Putamen (tissue), 1 donor: ENCODE measurements around the gene HSF5.
"Not testable (repeated sequence)": the region's sequence is repeated elsewhere in the genome, so short reads cannot be mapped to it uniquely, and the experiment has no call there.

Experiments used
- DNase-seq: peaks from one replicate; pipeline ENCODE4 v3.0.0-alpha.2; 2016; ENCODE audit warnings: low spot score

The HSF5 gene

GRCh38 chr17:58412064-58412703, 76.0 kb downstream of the HSF5 start:
- DNase-seq: no peak

GRCh38 chr17:58411408-58411894, 76.8 kb downstream of the HSF5 start:
- no peak for DNase-seq

GRCh38 chr17:58410714-58411407, 77.3 kb downstream of the HSF5 start:
- DNase-seq: no peak

GRCh38 chr17:58409432-58409831, 78.8 kb downstream of the HSF5 start:
- no peak for DNase-seq

- no peak for DNase-seq
These were observed 84.9 kb downstream of the HSF5 start for GRCh38 chr17:58403311-58403710.

GRCh38 chr17:58402679-58403078, 85.5 kb downstream of the HSF5 start:
- DNase-seq: no peak

- DNase-seq: no peak
These were observed 86.2 kb downstream of the HSF5 start for GRCh38 chr17:58402047-58402446.

GRCh38 chr17:58401287-58401686, 86.9 kb downstream of the HSF5 start:
- DNase-seq: no peak

- no peak for DNase-seq
These were observed 87.4 kb downstream of the HSF5 start for GRCh38 chr17:58400826-58401225.

GRCh38 chr17:58399974-58400373, 88.2 kb downstream of the HSF5 start:
- no peak for DNase-seq

- no peak for DNase-seq
These were observed 89.5 kb downstream of the HSF5 start for GRCh38 chr17:58398574-58399266.

- DNase-seq: not testable (repeated sequence)
These were observed 90.8 kb downstream of the HSF5 start for GRCh38 chr17:58397421-58397820.

- DNase-seq: no peak
These were observed 92.0 kb downstream of the HSF5 start for GRCh38 chr17:58396173-58396572.

GRCh38 chr17:58394534-58395223, 93.5 kb downstream of the HSF5 start:
- DNase-seq: no peak

- DNase-seq: no peak
These were observed 96.8 kb downstream of the HSF5 start for GRCh38 chr17:58391302-58391984.

- DNase-seq: no peak
These were observed 97.3 kb downstream of the HSF5 start for GRCh38 chr17:58390884-58391283.

- no peak for DNase-seq
These were observed 99.7 kb downstream of the HSF5 start for GRCh38 chr17:58388302-58389190.

GRCh38 chr17:58387834-58388233, 100.4 kb downstream of the HSF5 start:
- no peak for DNase-seq

- no peak for DNase-seq
These were observed 101.5 kb downstream of the HSF5 start for GRCh38 chr17:58386708-58387107.

- no peak for DNase-seq
These were observed 102.8 kb downstream of the HSF5 start for GRCh38 chr17:58385359-58385899.

- DNase-seq: no peak
These were observed 103.3 kb downstream of the HSF5 start for GRCh38 chr17:58384897-58385296.
